Measurements from ENCODE around the gene PDK1.
"Not testable (repeated sequence)": the region's sequence is repeated elsewhere in the genome, so short reads cannot be mapped to it uniquely, and the experiment has no call there.

Gene PDK1

DNA sequence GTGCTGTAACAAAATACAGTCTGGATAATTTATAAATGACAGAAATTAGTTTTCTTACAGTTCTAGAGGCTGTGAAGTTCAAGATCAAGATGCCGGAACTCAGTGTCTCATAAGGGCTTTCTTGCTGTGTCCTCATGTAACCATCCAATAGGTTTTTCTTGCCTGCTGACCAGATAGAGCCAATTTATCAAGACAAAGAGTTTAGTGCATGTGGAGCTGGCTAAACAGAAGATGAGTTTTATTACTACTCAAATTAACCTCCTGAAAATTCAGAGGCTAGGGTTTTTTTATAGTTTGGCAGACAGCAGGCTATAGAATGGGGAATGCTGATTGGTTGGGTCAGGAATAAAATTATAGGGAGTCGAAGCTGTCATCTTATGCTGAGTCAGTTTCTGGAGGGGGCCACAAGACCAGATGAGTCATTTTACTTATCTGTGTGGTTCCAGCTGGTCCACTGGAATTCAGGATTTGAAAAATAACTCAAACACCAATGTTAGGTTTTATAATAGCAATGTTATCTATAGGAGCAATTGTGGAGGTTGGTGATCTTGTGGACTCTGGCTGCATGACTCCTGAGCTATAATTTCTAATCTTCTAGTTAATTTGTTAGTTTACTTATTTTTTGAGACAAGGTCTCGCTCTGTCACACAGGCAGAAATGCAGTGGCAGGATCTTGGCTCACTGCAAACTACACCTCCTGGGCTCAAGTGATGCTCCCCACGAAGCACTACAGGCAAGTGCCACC is 3.2 kb upstream of the PDK1 start:
- DNase-seq: no peak

DNA sequence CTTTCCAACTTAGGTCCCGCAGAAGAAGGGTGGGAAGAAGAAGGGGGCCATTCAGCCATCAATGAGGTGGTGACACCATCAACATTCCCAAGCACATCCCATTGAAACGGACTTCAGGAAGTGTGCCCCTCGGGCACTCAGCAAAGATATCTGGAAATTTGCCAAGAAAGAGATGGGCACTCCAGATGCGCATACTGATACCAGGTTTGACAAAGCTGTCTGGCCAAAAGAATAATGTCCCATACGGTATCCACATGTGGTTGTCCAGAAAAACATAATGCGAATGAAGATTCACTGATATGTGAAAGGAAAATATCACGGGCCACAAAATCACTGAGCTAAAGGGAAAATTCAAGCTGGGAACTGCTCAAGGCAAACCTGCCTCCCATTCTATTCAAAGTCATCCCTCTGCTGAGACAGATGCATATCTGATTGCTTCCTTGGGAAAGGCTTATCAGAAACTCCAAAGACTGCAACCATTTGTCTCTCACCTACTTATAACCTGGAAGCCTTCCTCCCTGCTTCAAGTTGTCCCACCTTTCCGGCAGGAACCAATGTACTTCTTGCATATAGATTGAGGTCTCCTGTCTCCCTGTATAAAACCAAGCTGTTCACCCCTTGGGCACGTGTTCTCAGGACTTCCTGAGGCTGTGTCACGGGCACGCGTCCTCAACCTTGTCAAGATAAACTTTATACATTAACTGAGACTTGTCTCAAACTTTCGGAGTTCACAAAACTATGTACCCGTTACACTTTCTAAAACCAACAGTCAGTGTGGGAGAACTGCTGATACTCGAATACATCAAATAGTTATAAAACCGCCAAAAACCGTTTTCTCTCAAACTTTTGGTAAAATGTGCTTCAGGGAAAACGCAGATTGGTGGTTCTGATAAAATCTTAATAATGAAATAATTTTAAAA is 1.3 kb upstream of the PDK1 start:
- no peak for DNase-seq

GRCh38 chr2:172555272-172555521 is 693 bp upstream of the PDK1 start:
- no peak for DNase-seq

DNA sequence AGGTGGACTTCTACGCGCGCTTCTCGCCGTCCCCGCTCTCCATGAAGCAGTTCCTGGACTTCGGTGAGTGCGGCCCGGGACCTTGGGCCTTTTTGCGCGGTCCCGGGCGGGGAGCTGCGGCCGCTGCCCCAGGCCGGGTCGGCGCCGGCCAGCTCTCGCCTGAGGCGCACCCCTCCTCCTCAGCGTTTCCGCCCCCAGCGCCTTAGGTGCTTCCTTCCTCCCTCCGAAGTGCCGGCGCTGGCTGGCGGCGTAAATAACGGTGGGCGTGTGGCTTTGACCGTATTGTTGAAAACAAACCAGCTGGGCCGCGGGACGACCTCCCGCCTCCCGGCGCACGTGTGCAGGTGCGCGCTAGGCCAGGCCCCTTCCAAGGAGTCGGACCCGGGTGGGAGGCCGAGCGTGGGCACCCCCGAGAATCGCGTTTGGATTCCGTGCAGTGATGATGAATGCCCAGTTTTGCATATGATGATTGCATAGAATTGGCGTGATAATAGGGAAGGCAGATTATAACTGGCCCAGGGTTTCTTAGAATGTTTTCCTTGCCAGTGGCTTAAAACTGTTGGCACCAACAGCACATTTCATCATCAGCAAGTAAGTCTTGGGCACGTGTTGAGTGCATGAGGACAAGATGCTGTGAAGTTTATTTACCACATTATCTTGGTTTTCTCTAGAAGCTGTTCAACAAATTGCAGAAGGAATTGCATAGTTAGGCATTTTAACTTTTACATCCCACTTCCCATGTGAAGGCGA is 569 bp downstream of the PDK1 start:
- peak in 22 of 51 donors; percentile 2 to 60 (median 29) for DNase-seq

- DNase-seq: no peak
Measured at GRCh38 chr2:172558372-172558771, 2.5 kb downstream of the PDK1 start.

DNA sequence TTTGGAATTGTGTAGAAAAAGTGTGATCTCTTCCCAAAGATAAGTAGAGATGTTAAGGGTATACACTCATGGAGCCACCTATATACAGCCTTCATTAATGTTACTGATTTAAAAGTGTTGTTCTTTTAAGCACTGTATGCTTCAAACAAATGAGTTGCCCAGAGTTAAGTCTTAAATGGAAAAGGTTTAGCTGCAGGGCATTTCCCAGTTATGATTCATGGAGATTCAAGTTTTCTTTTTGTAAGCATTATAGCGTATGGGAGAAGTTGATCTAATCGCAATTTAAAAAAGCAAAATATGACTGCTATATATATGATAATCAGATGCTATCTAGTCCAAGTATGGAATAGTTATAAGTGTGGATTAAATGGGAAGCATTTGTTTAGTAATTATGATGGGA is 4.8 kb downstream of the PDK1 start:
- DNase-seq: no peak

GRCh38 chr2:172561270-172561669 is 5.4 kb downstream of the PDK1 start:
- no peak for DNase-seq

DNA sequence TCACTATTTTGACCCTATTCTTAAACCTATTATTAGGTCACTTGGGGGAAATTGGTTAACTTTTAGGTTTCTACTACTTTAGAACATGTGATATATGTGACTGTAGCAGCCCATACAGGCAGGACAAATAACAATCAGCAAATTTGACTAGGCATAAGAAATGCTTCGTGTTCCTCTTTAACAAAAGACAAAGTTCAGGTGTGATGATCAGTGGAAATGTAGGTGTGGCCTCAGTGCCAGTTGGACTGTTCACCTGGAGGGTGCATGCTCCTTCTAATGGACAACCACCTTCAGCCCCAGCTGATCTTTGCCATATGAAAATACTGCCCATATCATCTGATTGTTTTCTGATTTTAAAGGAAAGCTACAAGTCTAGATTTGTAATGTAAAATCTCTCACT is 6.4 kb downstream of the PDK1 start:
- DNase-seq: no peak

- no peak for DNase-seq
Measured at GRCh38 chr2:172564376-172564775, 8.5 kb downstream of the PDK1 start.

DNA sequence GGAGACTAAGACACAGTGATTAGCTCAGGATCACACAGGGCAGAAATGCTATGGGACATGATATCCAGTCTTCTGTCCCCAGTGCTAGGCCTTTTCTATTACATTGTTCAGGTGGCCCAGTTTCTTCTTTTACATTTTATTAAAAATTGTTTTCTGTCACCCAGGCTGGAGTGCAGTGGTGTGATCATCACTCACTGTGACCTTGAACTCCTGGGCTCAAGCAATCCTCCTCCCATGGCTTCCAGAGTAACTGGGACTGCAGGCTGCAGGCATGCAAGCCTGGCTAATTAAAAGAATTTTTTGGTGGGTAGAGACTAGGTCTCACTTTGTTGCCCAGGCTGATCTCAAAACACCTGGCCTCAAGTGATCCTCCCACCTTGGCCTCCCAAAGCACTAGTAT is 15.4 kb downstream of the PDK1 start:
- DNase-seq: no peak

DNA sequence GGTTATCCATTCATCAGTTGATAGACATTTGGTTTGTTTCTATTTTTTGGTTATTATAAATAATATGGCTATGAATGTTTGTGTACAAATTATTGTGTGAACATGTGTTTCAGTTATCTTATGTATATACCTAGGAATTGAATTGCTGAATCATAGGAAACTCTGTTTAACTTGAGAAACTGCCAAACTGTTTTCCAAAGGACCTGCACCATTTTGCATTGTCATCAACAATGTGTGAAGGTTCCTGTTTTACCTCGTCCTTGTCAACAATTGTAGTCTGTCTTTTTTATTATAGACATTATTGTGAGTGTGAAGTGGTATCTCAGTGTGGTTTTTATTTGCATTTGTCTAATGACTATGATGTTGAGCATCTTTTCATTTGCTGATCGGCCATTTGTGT is 17.1 kb downstream of the PDK1 start:
- DNase-seq: no peak

GRCh38 chr2:172574965-172575364 is 19.1 kb downstream of the PDK1 start:
- DNase-seq: no peak

- DNase-seq: no peak
Measured at GRCh38 chr2:172578054-172578453, 22.2 kb downstream of the PDK1 start.

- DNase-seq: no peak
Measured at GRCh38 chr2:172578860-172579512, 23.1 kb downstream of the PDK1 start.

DNA sequence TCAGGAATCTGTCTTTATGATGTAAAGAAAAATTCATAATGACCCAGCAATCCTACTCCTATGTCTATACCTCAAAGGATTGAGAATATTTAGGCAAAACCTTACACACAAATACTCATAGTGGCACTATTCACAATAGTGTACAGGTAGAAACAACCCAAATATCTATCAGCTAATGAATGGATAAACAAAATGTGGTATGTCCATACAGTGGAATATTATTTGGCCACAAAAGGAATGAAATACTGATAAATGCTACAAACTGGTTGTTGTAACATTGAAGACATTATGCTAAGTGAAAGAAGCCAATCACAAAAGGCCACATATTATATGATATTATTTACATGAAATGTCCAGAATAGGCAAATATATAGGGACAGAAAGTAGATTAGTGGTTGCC is 24.7 kb downstream of the PDK1 start:
- no peak for DNase-seq

DNA sequence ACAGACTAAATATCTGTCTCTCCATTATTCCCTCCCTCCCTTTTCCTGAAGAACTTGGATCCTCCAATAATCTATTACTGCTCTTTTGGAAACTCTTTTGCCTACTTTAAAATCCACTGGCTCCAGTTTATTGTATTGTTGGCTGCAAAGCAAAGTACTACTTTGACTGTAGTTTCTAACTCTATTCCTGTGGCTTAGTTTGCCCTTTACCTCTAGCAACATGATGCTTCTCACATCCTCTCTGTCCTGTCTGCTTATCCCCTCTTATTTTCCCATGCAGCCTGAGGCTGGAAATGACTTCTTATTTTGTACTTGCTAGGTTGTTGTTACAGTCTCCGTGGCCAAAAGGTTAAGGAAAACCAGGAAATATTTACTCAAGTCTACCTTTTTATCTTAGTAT is 26.8 kb downstream of the PDK1 start:
- DNase-seq: no peak

- no peak for DNase-seq
Measured at GRCh38 chr2:172586245-172586891, 30.5 kb downstream of the PDK1 start.

DNA sequence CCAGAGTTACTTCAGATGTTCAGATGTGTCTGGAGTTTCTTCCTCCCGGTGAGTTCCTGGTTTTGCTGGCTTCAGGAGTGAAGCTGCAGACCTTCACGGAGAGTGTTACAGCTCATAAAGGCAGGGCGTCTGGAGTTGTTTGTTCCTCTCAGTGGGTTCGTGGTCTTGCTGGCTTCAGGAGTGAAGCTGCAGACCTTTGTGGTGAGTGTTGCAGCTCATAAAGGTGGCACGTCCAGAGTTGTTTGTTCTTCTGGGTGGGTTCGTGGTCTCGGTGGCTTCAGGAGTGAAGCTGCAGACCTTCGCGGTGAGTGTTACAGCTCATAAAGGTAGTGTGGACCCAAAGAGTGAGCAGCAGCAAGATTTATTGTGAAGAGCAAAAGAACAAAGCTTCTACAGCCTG is 31.3 kb downstream of the PDK1 start:
- not testable (repeated sequence) for DNase-seq

DNA sequence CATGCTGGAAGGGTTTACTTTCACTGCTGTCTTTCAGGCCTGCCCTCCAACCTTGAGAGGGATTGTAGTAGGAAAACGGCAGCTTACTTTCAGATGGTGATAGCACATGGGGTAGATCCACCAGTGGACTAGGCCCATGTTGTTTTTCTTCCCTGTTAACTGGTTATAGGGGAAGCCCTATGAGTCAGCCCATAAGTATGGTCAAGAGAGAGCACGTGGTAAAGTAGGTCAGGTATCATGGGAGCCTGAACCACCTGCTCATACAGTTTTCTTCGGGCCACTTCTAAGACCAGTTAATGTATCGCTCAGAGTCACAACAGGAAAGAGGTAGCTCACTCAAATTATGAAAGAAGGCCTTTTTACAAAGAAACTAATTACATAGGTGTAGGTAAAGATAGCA is 33.0 kb downstream of the PDK1 start:
- DNase-seq: no peak

- not testable (repeated sequence) for DNase-seq
Measured at GRCh38 chr2:172591386-172591785, 35.5 kb downstream of the PDK1 start.

DNA sequence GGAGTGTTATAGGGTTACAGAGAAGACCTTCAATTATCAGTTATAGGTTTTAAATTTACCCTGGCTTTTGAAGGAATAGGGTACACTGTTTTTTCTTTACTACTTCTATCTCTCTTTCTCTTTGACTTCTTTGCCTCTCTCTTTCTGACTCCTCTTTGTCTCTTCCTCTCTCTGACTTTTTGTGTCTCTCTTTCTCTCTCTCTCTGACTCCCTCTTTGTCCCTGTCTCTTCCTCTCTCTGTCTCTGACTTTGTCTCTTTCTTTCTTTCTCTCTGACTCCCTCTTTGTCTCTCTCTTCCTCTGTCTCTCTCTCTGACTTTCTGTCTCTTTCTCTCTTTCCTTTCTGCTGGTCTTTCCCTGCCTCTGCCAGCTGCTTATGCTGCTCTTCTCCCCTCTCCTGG is 36.3 kb downstream of the PDK1 start:
- DNase-seq: not testable (repeated sequence)
